GM18519 (cell line): ENCODE measurements around the gene RBMXL3.

Source experiments
- ATAC-seq: cut with Tn5 transposase; IDR thresholded peaks from one replicate; pipeline ENCODE4 v1.9.1; 2021; ENCODE audit warnings: mild to moderate bottlenecking, moderate library complexity; ENCODE audit not compliant: unreplicated experiment, low FRiP score

RBMXL3 gene

DNA sequence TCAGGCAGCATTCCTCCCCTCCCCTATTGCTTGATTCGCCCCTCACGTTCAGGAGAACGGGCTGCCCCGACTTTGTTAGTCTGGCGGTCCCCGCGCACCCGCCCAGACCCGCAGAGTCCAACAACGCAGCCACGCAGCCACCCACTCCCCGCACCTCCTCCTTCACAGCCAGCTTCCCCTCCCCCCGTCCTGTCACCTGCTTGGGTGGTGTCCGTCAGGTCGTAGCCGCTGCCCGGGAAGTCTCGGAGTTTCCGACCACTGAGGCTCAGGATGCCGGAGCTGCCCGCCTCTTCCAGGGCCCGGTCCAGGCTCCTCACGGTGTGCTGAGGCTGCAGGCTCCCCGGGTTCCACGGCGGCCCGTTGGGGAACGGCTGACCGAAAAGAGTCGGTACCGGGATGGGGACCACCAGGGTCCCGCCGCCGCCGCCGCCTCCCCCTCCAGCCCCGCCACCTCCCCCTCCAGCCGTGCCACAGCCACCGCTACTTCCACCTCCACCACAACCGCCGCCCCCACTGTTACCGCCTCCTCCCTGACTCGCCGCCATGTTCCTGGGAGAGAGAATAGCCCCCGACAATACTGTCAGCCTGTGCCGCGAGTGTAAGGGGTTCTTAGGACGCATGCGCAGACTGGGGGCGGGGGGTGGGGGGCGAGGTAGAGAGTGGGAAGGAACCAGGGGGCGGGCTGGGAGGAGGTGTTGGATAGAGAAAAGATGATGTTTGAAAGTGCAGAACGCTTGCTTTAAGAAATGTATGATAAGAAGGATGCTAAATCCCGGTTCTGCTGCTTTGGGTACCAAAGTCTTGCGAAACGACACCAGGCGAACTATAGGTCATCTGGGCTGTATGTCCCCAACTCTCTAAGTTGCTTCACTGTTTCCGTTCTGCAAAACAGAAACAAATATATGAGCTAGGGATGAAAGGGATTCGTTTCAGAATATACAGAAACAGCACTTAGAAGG is 44.6 kb downstream of the RBMXL3 start, which contains the start of gene LRCH2:
Gene LRCH2 (minus strand): TSS at position 600 of the 959 bp plus-strand sequence. CDS start 55 bp downstream, at position 545.
- no peak for ATAC-seq

DNA sequence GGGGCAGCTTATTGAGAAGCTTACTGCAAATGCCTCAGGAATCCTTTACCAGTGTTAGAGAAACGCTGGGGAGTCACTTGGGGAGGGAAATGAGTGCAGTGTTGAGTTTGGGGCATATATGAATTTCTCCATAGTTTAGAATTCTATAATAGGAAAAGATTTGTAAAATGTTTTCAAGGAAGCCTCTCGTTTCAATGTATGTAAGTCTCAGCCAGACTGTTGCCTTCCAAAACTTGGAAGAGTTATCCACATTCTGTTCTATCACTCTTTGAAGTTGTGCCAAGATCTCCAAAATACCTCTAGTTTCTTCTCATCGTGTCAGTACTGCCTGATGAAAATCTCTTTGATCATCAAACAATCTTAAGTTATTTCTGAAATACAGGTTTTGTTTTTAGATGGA is 45.3 kb downstream of the RBMXL3 start:
- ATAC-seq, result no peak

DNA sequence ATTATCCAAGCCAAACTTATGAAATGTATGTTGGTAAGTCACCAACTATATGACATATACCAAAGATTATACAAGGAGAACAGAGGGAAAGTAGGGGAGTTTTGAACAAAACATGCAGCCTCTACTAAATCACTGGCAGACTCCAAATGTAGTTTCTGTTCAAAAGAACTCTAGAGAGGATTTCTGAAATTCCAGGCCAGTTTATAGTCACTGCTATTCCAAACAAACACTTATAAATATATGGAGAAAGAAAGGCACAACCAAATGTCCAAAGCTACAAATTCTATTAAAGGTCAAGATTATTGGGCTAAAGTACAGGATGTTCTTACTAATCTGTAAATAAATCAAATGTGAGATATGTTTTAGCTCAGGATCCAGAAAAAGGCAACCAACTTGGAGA is 47.4 kb downstream of the RBMXL3 start:
- ATAC-seq, result no peak

DNA sequence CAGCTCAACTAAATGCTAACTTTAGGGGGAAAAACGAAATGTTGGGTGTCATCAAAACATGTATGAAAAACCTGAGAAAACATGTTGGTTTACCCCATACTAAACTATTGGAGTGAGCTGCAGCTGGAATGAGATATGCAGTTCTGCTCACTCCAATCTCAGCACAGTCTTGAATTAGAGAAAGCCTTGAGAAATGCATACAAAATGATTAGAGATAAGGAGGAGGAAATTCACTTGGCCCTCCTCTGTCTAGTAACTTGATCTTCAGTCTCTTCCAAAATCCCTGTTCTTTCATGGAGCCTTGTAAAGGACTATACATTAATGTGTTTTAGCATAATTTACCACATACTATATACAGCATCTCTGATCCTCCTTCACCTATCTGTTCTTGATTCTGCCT is 47.8 kb downstream of the RBMXL3 start:
- no peak for ATAC-seq
